Measurements from ENCODE around the gene STX18. TPM values are rescaled to one million over a fixed set of nuclear protein-coding genes. Genes with fewer than 3 reads are reported as not detected.
"Not testable (repeated sequence)": the region's sequence is repeated elsewhere in the genome, so short reads cannot be mapped to it uniquely, and the experiment has no call there.

The STX18 gene
- total RNA-seq, 2 experiments from 2014 or later = 20.2 to 23.2 TPM

DNA sequence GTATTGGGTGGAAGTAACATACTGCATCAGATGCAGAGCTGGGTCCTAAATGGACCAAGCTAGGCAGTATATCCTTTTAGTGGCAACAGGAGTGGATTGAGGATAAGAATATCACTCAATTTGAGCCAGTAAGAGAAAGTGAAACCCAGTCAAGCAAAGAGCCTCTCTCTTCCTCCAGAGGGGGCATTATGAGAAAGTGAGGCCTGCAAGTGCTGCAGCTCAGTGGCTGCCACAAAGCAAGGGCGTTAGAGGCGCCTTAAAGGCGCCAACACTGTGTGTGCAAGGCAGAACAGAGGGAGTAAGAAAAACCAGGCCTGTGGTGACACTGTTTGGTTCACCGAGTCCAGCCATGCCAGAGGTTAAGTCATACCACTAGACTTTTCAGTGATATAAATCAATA lies 17.5 kb downstream of the STX18 start:
- Mint-ChIP-seq H3K4me1 (ENCODE audit: low read depth) (peaks cover 29% of the 10 kb centered on the region), H3K27ac (no peak overlapping the region), H3K4me3 (no peak overlapping the region), H3K36me3 (peaks cover 6% of the 10 kb centered on the region), H3K9me3 (no peaks in the 10 kb centered on the region), H3K27me3 (no peaks in the 10 kb centered on the region)
- DNase-seq = peak; percentile 57
- ChIA-PET CTCF (interaction anchor here (1.0 to 1.8 kb wide), 4 partner anchors 20 to 94 kb away, joined by 3 to 6 read pairs (median 4); no protein-coding TSS in a partner anchor), POLR2A (interaction anchor here (1.6 kb wide), 1 partner anchor 18 kb away, joined by 3 read pairs; the partner anchor contains the start of gene STX18)
- intact Hi-C loops (cut with micrococcal nuclease) = loop anchor here (1.0 to 2.0 kb wide), 2 partner anchors 16 to 32 kb away; no protein-coding TSS in a partner anchor

DNA sequence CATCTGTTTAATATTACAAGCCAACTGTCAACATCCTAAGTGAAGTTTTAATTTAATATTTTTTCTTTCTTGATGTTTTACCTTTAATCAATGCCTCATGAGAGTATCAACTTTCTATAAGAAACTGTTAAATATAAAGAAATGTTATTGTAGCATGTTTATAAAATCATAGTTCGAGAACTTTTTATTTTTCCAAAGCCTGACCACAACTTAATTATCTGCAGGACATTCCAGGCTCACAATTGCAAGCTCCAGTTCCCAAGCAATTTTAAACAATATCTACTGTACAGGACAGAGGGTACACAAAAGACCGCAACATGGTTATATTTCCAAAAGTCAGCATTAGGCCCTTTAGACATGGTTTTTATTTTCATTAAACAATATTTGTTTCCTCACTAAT lies 20.1 kb downstream of the STX18 start:
- peaks cover 40% of the 10 kb centered on the region for H3K4me1 Mint-ChIP-seq (ENCODE audit: low read depth)
- peaks cover 5% of the 10 kb centered on the region for H3K36me3 Mint-ChIP-seq
- ChIA-PET POLR2A (no interaction called here), CTCF (interaction anchor here (2.4 kb wide), 1 partner anchor 10 kb away, joined by 8 read pairs; no protein-coding TSS in a partner anchor)
- DNase-seq = no peak
- H3K9me3 Mint-ChIP-seq = no peaks in the 10 kb centered on the region
- no peak overlapping the region for H3K4me3 Mint-ChIP-seq
- no peaks in the 10 kb centered on the region for H3K27me3 Mint-ChIP-seq
- intact Hi-C loops (cut with micrococcal nuclease) = no loop called here
- no peak overlapping the region for H3K27ac Mint-ChIP-seq

GRCh38 chr4:4521136-4521535 lies 20.7 kb downstream of the STX18 start:
- Mint-ChIP-seq H3K4me3 (no peak overlapping the region), H3K4me1 (ENCODE audit: low read depth) (peaks cover 37% of the 10 kb centered on the region), H3K9me3 (no peaks in the 10 kb centered on the region), H3K36me3 (peaks cover 3% of the 10 kb centered on the region), H3K27me3 (no peaks in the 10 kb centered on the region), H3K27ac (no peak overlapping the region)
- ChIA-PET POLR2A (no interaction called here), CTCF (interaction anchor here (2.4 to 3.1 kb wide), 2 partner anchors 10 to 14 kb away, joined by 8 to 14 read pairs; no protein-coding TSS in a partner anchor)
- DNase-seq = no peak
- intact Hi-C loops (cut with micrococcal nuclease) = no loop called here

- Mint-ChIP-seq H3K4me1 (ENCODE audit: low read depth) (peaks cover 33% of the 10 kb centered on the region), H3K9me3 (no peaks in the 10 kb centered on the region), H3K27me3 (no peaks in the 10 kb centered on the region), H3K27ac (no peak overlapping the region), H3K36me3 (no peaks in the 10 kb centered on the region), H3K4me3 (no peak overlapping the region)
- ChIA-PET POLR2A (interaction anchor here (1.0 kb wide), 1 partner anchor 17 kb away, joined by 3 read pairs; no protein-coding TSS in a partner anchor), CTCF (interaction anchor here (0.8 to 3.1 kb wide), 7 partner anchors 8 to 36 kb away, joined by 3 to 14 read pairs (median 5); no protein-coding TSS in a partner anchor)
- intact Hi-C loops (cut with micrococcal nuclease) = no loop called here
- DNase-seq = no peak
These were observed 22.5 kb downstream of the STX18 start for GRCh38 chr4:4519297-4519894.

- Mint-ChIP-seq H3K9me3 (no peaks in the 10 kb centered on the region), H3K27ac (no peak overlapping the region), H3K4me1 (ENCODE audit: low read depth) (peaks cover 31% of the 10 kb centered on the region), H3K4me3 (no peak overlapping the region), H3K36me3 (no peaks in the 10 kb centered on the region), H3K27me3 (no peaks in the 10 kb centered on the region)
- DNase-seq = no peak
- intact Hi-C loops (cut with micrococcal nuclease) = no loop called here
- POLR2A ChIA-PET = interaction anchor here (1.0 kb wide), 1 partner anchor 17 kb away, joined by 3 read pairs; no protein-coding TSS in a partner anchor
- CTCF ChIA-PET = interaction anchor here (0.9 to 3.1 kb wide), 4 partner anchors 10 to 30 kb away, joined by 3 to 14 read pairs (median 6); no protein-coding TSS in a partner anchor
These were observed 23.1 kb downstream of the STX18 start for GRCh38 chr4:4518747-4519146.

- Mint-ChIP-seq H3K27me3 (no peaks in the 10 kb centered on the region), H3K9me3 (no peaks in the 10 kb centered on the region), H3K4me1 (ENCODE audit: low read depth) (peaks cover 24% of the 10 kb centered on the region), H3K4me3 (no peak overlapping the region), H3K27ac (no peak overlapping the region), H3K36me3 (peaks cover 6% of the 10 kb centered on the region)
- DNase-seq = no peak
- intact Hi-C loops (cut with micrococcal nuclease) = no loop called here
- ChIA-PET CTCF (no interaction called here), POLR2A (no interaction called here)
These were observed 27.1 kb downstream of the STX18 start for GRCh38 chr4:4514786-4515185.

DNA sequence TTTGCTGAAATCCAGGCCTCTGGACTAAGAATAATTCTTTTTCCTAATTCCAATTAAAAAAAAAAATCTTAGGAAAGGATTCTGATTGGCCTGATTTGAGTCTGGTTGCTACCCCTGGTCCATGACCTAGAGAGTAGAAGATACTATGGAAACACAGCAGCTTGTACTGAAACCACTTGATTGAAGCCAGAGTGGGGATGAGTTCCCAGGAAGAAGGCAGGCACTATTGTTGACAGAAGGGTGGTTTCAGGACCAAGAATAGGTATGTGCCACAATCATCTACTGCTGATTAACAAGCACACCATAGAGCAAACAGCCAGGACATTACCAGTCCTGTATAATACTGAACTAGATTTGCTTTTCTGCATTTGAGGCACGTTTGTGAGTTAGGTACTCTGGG lies 29.6 kb downstream of the STX18 start:
- H3K4me1 Mint-ChIP-seq (ENCODE audit: low read depth) = peaks cover 20% of the 10 kb centered on the region
- H3K27me3 Mint-ChIP-seq = no peaks in the 10 kb centered on the region
- CTCF ChIA-PET = interaction anchor here (0.6 to 1.9 kb wide), 3 partner anchors 8 to 67 kb away, joined by 3 to 8 read pairs (median 8); no protein-coding TSS in a partner anchor
- POLR2A ChIA-PET = no interaction called here
- H3K27ac Mint-ChIP-seq = no peak overlapping the region
- H3K4me3 Mint-ChIP-seq = no peak overlapping the region
- intact Hi-C loops (cut with micrococcal nuclease) = no loop called here
- no peaks in the 10 kb centered on the region for H3K9me3 Mint-ChIP-seq
- no peak for DNase-seq
- H3K36me3 Mint-ChIP-seq = peaks cover 14% of the 10 kb centered on the region

- DNase-seq; H3K27ac Mint-ChIP-seq; H3K27me3 Mint-ChIP-seq; POLR2A ChIA-PET; H3K4me3 Mint-ChIP-seq; H3K9me3 Mint-ChIP-seq; intact Hi-C loops (cut with micrococcal nuclease): not testable (repeated sequence)
- Mint-ChIP-seq H3K36me3 (peaks cover 19% of the 10 kb centered on the region), H3K4me1 (ENCODE audit: low read depth) (peaks cover 16% of the 10 kb centered on the region)
- CTCF ChIA-PET = interaction anchor here (1.8 to 1.9 kb wide), 2 partner anchors 10 to 22 kb away, joined by 8 read pairs; no protein-coding TSS in a partner anchor
These were observed 31.2 kb downstream of the STX18 start for GRCh38 chr4:4510641-4511040.

DNA sequence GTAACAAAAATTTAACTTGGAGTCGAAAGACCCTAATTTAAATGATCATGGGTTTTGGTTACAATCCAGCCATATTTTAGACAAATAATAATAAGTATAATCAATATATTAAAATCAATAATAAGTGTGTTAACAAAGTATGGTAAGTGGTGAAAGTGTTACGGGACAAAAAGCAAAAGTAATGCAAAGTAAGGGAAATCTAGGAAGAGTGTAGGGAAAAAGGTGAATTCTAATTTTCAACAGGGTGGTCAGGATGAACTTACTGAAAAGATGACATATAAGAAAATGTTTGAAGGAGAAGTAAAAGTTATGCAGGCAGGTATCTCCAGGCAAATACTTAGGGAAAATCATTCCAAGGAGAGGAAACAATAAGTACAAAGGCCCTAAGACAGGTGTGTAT lies 32.3 kb downstream of the STX18 start:
- Mint-ChIP-seq H3K4me3 (no peak overlapping the region), H3K36me3 (peaks cover 19% of the 10 kb centered on the region), H3K27me3 (no peaks in the 10 kb centered on the region), H3K27ac (no peak overlapping the region), H3K4me1 (ENCODE audit: low read depth) (peaks cover 12% of the 10 kb centered on the region), H3K9me3 (no peaks in the 10 kb centered on the region)
- CTCF ChIA-PET = interaction anchor here (0.6 kb wide), 1 partner anchor 22 kb away, joined by 4 read pairs; no protein-coding TSS in a partner anchor
- POLR2A ChIA-PET = no interaction called here
- intact Hi-C loops (cut with micrococcal nuclease) = no loop called here
- DNase-seq = no peak

- ChIA-PET CTCF (interaction anchor here (1.0 to 2.5 kb wide), 3 partner anchors 11 to 19 kb away, joined by 3 to 14 read pairs (median 3); no protein-coding TSS in a partner anchor), POLR2A (no interaction called here)
- no peaks in the 10 kb centered on the region for H3K9me3 Mint-ChIP-seq
- H3K27me3 Mint-ChIP-seq = no peaks in the 10 kb centered on the region
- H3K36me3 Mint-ChIP-seq = peaks cover 15% of the 10 kb centered on the region
- no peak overlapping the region for H3K27ac Mint-ChIP-seq
- intact Hi-C loops (cut with micrococcal nuclease) = no loop called here
- peaks cover 9% of the 10 kb centered on the region for H3K4me1 Mint-ChIP-seq (ENCODE audit: low read depth)
- no peak for DNase-seq
- H3K4me3 Mint-ChIP-seq = no peak overlapping the region
These were observed 33.9 kb downstream of the STX18 start for GRCh38 chr4:4507923-4508322.

GRCh38 chr4:4507403-4507802 lies 34.4 kb downstream of the STX18 start:
- peaks cover 11% of the 10 kb centered on the region for H3K4me1 Mint-ChIP-seq (ENCODE audit: low read depth)
- CTCF ChIA-PET = interaction anchor here (1.0 to 2.5 kb wide), 3 partner anchors 11 to 19 kb away, joined by 3 to 14 read pairs (median 3); no protein-coding TSS in a partner anchor
- no peaks in the 10 kb centered on the region for H3K9me3 Mint-ChIP-seq
- no peaks in the 10 kb centered on the region for H3K27me3 Mint-ChIP-seq
- no peak overlapping the region for H3K27ac Mint-ChIP-seq
- H3K4me3 Mint-ChIP-seq = no peak overlapping the region
- peaks cover 15% of the 10 kb centered on the region for H3K36me3 Mint-ChIP-seq
- intact Hi-C loops (cut with micrococcal nuclease) = no loop called here
- no peak for DNase-seq
- POLR2A ChIA-PET = no interaction called here

DNA sequence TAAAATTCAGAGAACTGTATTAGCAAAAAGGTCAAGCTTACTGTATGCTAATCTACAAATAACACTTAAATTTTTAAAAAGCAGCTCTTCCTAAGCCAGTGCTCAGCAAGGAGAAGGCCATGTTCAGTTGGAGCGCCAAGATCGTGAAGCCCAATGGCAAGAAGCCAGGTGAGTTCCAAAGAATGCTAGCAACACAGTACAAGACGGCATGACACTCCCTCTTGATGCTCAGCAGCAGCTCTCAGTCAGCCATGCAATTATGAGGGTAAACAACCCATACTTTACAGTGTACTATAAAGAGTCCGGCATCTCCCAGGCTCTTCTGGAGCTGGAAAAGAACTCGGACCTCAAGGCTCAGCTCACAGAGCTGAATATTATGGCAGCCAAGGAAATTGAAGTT lies 34.9 kb downstream of the STX18 start:
- POLR2A ChIA-PET = no interaction called here
- H3K4me1 Mint-ChIP-seq (ENCODE audit: low read depth) = peaks cover 13% of the 10 kb centered on the region

More for the DNA sequence above, 34.9 kb downstream of the STX18 start:
- intact Hi-C loops (cut with micrococcal nuclease) = no loop called here
- no peak for DNase-seq
- Mint-ChIP-seq H3K27ac (no peak overlapping the region), H3K4me3 (no peak overlapping the region), H3K9me3 (no peaks in the 10 kb centered on the region), H3K27me3 (no peaks in the 10 kb centered on the region), H3K36me3 (peaks cover 15% of the 10 kb centered on the region)
- CTCF ChIA-PET = interaction anchor here (1.0 to 2.5 kb wide), 3 partner anchors 10 to 18 kb away, joined by 3 to 14 read pairs (median 3); no protein-coding TSS in a partner anchor

Measured in activated CD4-positive, alpha-beta memory T cell treated with anti-CD3 and anti-CD28 coated beads for 36 hours (primary cell).